HepG2 (cell line): ENCODE results near the gene ADCYAP1.

Source experiments
- EZH2 ChIP-seq: conservative IDR thresholded peaks from 2 replicates; pipeline ENCODE4 v1.6.1; 2012; ENCODE audit warnings: mild to moderate bottlenecking, low read depth, low read length, moderate library complexity
- PHF8 ChIP-seq: sonication (generic); formaldehyde crosslinking; IDR thresholded peaks from 2 replicates; pipeline ENCODE4 v1.5.0; 2020; ENCODE audit warnings: missing genetic modification reagents
- POLR2A ChIP-seq, 2 experiments: IDR thresholded peaks; 2 replicates each; pipeline ENCODE4 v1.6.1; 2011; ENCODE audit warnings: low read depth in 2 of 2, low read length in 2 of 2, mild to moderate bottlenecking in 1 of 2, moderate library complexity in 1 of 2; ENCODE audit not compliant: insufficient read depth in 1 of 2
- SMAD1 ChIP-seq: sonication (generic); formaldehyde crosslinking; IDR thresholded peaks from 2 replicates; pipeline ENCODE4 v1.4.0; 2020; ENCODE audit warnings: missing genetic modification reagents, low read depth, mild to moderate bottlenecking, borderline replicate concordance
- ZNF558 ChIP-seq: sonication (generic); formaldehyde crosslinking; IDR thresholded peaks from 2 replicates; pipeline ENCODE4 v1.9.0; 2022; ENCODE audit warnings: mild to moderate bottlenecking, missing genetic modification reagents, borderline replicate concordance
- ZNF709 ChIP-seq: sonication (generic); formaldehyde crosslinking; IDR thresholded peaks from 2 replicates; pipeline ENCODE4 v1.5.0; 2020; ENCODE audit warnings: mild to moderate bottlenecking, missing genetic modification reagents
- TF ChIP-seq, protein P1 (sequence below): sonication (generic); formaldehyde crosslinking; conservative IDR thresholded peaks from 2 replicates; pipeline ENCODE4 v1.8.0; 2022; ENCODE audit warnings: mild to moderate bottlenecking, moderate library complexity, missing genetic modification reagents
- TF ChIP-seq, protein P2 (sequence below): sonication (generic); formaldehyde crosslinking; IDR thresholded peaks from 2 replicates; pipeline ENCODE4 v1.5.0; 2020; ENCODE audit warnings: mild to moderate bottlenecking, missing genetic modification reagents, moderate library complexity

DNA sequence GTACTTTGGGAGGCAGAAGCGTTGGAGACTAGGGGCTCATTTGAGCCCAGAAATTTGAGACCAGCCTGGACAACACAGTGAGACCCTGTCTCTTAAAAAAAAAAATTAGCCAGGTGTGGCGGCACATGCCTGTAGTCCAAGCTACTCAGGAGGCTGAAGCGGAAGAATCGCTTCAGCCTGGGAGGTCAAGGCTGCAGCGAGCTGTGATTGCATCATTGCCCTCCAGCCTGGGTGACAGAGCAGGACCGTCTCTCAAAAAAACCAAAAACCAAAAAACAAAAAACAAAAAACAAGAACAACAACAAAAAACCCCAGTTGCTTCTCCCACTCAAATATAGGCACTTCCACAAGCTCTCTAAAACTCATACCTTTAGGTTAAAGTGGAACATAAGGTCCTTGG, 27.4 kb upstream of the ADCYAP1 start:
- TF ChIP-seq SMAD1 (CRISPR knock-in tag): no peak
- TF ChIP-seq ZNF558 (CRISPR knock-in tag): no peak
- TF ChIP-seq EZH2: no peak
- TF ChIP-seq, protein P1, sequence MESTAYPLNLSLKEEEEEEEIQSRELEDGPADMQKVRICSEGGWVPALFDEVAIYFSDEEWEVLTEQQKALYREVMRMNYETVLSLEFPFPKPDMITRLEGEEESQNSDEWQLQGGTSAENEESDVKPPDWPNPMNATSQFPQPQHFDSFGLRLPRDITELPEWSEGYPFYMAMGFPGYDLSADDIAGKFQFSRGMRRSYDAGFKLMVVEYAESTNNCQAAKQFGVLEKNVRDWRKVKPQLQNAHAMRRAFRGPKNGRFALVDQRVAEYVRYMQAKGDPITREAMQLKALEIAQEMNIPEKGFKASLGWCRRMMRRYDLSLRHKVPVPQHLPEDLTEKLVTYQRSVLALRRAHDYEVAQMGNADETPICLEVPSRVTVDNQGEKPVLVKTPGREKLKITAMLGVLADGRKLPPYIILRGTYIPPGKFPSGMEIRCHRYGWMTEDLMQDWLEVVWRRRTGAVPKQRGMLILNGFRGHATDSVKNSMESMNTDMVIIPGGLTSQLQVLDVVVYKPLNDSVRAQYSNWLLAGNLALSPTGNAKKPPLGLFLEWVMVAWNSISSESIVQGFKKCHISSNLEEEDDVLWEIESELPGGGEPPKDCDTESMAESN: no peak
- TF ChIP-seq, protein P2, sequence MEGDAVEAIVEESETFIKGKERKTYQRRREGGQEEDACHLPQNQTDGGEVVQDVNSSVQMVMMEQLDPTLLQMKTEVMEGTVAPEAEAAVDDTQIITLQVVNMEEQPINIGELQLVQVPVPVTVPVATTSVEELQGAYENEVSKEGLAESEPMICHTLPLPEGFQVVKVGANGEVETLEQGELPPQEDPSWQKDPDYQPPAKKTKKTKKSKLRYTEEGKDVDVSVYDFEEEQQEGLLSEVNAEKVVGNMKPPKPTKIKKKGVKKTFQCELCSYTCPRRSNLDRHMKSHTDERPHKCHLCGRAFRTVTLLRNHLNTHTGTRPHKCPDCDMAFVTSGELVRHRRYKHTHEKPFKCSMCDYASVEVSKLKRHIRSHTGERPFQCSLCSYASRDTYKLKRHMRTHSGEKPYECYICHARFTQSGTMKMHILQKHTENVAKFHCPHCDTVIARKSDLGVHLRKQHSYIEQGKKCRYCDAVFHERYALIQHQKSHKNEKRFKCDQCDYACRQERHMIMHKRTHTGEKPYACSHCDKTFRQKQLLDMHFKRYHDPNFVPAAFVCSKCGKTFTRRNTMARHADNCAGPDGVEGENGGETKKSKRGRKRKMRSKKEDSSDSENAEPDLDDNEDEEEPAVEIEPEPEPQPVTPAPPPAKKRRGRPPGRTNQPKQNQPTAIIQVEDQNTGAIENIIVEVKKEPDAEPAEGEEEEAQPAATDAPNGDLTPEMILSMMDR: no peak
- no peak for TF ChIP-seq PHF8 (CRISPR knock-in tag)
- no peak for TF ChIP-seq ZNF709
- TF ChIP-seq POLR2A (IDR thresholded peaks at IDR 0.05; ENCODE audit: insufficient read depth in 1 of 2, low read depth in 2 of 2, low read length in 2 of 2): no peak
